Measurements from ENCODE around the gene TMEM229B.
"Not testable (repeated sequence)": the region's sequence is repeated elsewhere in the genome, so short reads cannot be mapped to it uniquely, and the experiment has no call there.

TMEM229B gene

GRCh38 chr14:67483579-67484285 lies 4.8 kb downstream of the TMEM229B start:
- no peak for FAIRE-seq

- no peak for FAIRE-seq
Measured at GRCh38 chr14:67482231-67483164, 6.0 kb downstream of the TMEM229B start.

- FAIRE-seq = no peak
Measured at GRCh38 chr14:67480011-67480410, 8.5 kb downstream of the TMEM229B start.

- no peak for FAIRE-seq
Measured at GRCh38 chr14:67478800-67479084, 9.8 kb downstream of the TMEM229B start.

- FAIRE-seq = no peak
Measured at GRCh38 chr14:67477926-67478799, 10.4 kb downstream of the TMEM229B start.

- no peak for FAIRE-seq
Measured at GRCh38 chr14:67474366-67474765, 14.2 kb downstream of the TMEM229B start.

GRCh38 chr14:67473290-67474082 lies 15.0 kb downstream of the TMEM229B start:
- FAIRE-seq = no peak

- no peak for FAIRE-seq
Measured at GRCh38 chr14:67472726-67473125, 15.8 kb downstream of the TMEM229B start.

- FAIRE-seq = no peak
Measured at GRCh38 chr14:67469954-67470353, 18.6 kb downstream of the TMEM229B start.

GRCh38 chr14:67468378-67468730 lies 20.2 kb downstream of the TMEM229B start:
- FAIRE-seq = no peak

- FAIRE-seq = no peak
Measured at GRCh38 chr14:67467134-67467533, 21.4 kb downstream of the TMEM229B start.

- FAIRE-seq = no peak
Measured at GRCh38 chr14:67464879-67465278, 23.6 kb downstream of the TMEM229B start.

GRCh38 chr14:67464377-67464776 lies 24.1 kb downstream of the TMEM229B start:
- FAIRE-seq = no peak

GRCh38 chr14:67463900-67464299 lies 24.6 kb downstream of the TMEM229B start:
- FAIRE-seq = no peak

- no peak for FAIRE-seq
Measured at GRCh38 chr14:67461996-67462395, 26.5 kb downstream of the TMEM229B start.

- FAIRE-seq = no peak
Measured at GRCh38 chr14:67461341-67461985, 27.1 kb downstream of the TMEM229B start.

- no peak for FAIRE-seq
Measured at GRCh38 chr14:67459336-67459735, 29.2 kb downstream of the TMEM229B start.

- FAIRE-seq = no peak
Measured at GRCh38 chr14:67457782-67458181, 30.7 kb downstream of the TMEM229B start.

GRCh38 chr14:67456732-67457131 lies 31.8 kb downstream of the TMEM229B start:
- no peak for FAIRE-seq

- FAIRE-seq = no peak
Measured at GRCh38 chr14:67453575-67454300, 34.8 kb downstream of the TMEM229B start.

GRCh38 chr14:67451667-67452066 lies 36.9 kb downstream of the TMEM229B start:
- not testable (repeated sequence) for FAIRE-seq
